Fibroblast of peridontal ligament (primary cell): Measurements from ENCODE around the gene FGGY.

ENCODE experiments used
- DNase-seq: peaks from one replicate; pipeline ENCODE4 v3.0.0-alpha.2; 2010; ENCODE audit errors: extremely low read depth

FGGY gene

DNA sequence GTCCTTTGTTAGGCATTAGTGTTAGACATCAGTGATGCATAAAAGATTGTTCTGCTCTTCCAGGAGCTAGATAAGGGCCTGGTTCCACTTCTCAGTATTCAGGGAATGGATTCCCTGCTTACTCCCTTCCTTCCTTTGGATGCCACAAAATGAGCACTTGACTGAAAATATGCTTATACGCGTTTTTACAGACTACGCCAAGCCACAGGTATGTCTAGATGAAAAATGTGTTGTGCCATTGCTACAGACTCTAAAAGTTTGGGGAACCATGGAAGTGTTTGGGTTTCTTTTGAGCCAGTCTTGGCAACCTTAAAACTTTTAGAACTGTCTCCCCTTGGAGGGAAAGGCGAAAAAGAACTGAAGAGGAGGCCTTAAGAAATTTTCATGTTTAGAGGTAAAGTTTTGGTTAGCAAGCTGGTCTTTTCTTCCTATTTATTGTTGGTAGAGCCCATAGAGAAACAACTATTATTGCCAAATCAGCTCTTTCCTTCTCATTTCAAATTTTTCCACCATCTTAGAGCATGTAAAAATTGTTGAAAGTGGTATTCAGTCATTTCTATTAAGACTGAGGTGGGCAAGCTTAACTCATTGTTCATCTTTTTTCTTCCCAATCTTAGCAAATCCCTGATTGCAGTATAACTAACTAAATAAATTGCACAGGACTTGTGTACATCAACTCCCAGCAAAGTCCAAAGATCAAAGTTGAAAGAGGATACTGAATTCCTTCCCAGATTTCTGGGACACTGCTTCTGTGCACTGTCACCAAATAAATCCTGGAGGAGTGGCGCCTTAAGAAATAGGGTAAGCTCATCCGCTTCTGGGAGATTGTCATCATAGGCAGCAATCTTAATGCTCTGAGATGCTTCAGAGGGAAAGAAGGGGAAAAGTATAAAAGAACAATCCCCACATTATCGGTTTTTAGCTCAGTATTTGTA is 18.9 kb downstream of the FGGY start:
- peak; percentile 52 for DNase-seq

DNA sequence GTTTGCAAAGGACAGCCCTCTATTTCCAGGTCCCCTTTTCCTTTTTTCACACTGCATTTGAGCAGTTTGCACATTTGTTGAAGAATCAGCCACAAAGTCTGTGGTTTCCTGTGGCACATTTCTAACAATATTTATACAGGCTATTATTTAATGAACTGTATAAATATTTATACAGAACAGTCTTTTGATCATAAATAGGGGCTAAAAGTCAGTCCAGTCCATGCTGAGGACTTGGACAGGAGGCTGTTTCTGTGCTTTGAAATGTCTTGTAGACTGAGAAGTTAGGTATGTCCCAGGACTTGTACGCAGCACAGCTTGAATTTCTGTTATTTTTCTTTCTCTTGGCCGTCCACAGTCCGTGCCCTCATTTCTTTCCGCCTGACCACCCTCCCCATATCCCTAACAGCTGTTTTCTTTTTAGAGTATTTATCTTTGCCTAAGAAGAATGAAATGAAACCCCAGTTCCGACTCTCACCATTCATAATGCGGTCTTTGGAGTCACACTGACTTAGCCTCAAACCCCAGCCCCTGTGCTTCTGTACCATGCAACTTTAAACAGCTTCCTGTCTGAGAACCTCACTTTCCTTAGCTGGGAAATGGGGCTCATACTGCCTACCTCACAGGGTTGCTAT is 19.7 kb downstream of the FGGY start:
- peak; percentile 89 for DNase-seq

DNA sequence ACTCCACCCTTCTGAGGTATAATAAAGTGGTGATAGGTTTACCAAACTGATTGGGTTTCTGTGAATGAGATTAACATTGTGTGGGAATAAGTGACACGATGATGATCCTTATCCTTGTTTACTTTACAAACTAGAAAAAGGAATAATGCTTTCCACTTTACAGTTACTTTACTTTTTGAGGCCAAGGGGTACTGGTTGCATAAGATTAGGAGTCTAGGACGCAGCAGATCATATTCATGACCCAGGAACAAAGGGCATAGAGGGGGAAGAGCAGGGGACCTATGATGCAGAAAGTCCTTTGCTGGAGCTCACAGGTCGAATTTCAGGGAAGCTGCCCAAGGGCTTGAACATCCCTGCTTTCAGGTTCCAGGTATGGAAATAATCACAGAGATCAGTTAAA is 20.4 kb downstream of the FGGY start:
- DNase-seq = no peak

DNA sequence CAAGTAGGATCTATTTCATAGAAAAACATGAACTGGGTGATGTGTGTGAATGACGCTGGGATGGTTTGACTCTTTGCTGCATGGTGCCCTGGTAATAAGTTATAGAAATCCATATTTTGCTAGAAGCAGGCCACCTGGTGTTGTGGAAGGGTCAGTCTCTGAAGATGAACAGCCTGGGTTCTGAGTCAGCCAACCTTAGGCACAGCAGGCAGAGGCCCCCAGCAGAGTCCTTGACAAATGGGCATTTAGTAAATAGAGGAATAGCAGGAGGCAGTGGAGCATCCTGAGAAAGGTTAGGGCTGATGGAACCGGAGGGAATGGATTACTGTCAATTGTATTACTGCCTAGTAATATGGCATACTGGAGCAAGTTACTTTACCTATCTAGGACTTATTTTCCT is 20.9 kb downstream of the FGGY start:
- no peak for DNase-seq

DNA sequence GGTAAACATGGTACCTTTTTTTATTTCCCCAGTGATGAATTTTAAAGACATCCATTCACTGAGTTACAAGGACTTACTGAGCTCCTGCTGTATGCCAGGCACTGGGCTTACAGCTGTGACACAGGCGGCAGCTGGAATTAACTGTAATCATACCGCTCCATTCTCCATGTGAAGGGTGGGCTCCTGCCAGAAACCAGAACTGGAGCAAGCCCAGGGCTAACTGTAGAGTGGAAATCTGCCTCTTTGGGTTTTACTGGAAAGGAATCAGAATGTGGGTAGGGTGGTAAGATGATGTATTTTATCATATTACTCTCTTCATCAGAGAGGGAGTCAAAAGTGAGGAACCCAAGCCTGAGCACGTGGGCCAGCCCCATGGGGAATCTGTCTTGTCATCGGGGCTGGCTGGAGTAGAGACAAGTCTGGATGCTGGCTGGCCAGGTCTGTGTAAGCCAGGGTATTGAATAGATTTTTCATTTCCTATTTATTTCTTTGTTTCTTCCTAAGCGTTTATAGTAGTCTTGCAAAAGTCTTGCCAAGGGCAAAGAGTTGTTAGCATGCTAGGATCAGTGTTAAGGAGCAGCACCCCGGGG is 21.5 kb downstream of the FGGY start:
- peak; percentile 73 for DNase-seq

DNA sequence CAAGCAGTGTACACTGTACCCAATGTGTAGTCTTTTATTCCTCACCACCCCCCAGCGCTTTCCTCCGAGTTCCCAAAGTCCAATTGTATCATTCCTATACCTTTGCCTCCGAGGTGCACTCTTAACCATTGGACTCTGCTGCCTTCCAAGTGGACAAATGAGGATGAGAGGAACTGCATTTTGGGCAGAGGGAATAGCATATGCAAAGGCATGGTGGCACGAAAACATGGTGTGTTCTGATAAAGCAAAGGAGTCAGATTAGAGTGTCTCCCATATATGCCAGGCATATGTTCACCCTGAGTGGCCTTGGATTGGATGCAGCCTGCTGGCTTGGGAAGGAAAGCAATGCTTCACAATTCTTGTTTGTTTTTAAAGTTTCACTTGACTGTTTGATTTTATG is 25.5 kb downstream of the FGGY start:
- no peak for DNase-seq

DNA sequence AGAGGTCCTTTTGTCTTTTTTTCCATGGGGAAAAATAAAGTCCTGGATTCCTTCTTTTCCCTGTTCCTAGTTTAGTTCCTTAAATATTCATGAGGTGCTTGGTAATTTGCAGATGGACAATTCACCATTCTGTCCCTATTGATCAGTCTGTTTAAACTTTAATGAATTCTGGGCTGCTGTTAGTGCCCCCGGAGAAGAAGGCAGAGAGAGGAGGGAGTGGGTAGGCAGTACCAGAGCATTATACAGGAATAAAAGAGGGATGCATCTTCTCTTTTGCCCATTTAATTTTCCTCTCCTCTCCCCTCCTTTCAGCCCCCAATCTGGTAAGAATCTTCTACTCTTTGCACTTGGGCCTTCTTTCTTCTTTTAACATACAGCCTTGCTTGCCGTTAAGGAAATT is 25.9 kb downstream of the FGGY start:
- no peak for DNase-seq

DNA sequence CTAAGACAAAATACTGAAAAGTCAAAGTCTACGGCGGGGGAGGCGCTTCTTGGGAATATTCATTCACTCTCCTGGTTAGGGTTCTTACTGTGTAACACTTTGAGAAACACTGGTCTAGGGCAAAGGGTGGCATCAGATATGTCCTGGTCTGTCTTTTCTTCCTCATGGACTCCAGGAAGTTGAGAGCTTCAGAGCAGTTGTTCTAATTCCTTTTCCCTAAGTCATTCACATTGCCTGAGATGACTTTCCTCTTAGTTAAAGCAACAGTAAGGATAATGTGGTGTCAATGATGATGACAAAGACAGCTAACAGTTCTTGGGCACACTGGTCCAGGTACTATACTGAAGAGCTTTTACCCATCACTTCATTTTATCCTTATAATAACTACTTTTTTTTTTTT is 27.0 kb downstream of the FGGY start:
- no peak for DNase-seq

DNA sequence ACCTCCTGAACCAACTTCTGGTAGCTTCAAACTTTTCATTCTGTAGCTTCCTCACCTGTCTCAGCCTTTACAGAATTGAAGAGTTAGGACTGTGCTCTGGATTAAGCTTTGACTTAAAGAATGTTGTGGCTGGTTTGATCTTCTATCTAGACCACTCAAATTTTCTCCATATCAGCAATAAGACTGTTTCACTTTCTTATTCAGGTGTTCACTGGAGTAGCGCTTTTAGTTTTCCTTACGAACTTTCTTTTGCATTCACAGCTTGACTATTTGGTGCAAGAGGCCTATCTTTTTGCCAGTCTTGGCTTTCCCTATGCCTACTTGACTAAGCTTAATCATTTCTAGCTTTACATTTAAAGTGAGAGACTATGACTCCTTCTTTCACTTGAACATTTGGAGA is 31.5 kb downstream of the FGGY start:
- no peak for DNase-seq

DNA sequence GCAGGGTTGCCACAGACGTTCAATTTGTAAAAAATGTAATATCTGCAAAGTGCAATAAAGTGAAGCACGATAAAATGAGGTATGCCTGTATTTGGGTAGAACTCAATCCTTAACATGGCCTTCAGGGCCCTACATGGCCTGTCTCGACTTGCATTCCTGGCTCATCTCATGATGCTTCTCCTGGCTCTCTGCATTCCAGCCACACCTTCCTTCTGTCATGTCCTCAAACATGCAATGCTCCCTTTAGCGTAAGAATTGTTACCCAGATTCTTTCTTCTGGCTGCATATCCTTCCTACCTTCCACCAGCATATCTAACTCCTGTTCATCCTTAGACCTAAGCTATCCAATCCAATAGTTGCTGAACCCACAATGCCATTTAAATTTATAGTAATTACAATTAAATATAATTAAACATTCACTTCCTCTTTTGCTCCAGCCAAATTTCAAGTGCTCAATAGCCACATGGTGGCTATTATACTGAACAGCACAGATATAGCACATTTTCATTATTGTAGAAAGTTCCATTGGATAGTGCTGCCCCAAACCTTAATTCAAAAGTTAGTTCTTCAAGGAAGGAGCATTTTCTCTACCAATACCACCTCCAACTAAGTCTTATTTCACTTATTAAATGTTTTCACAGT is 32.6 kb downstream of the FGGY start:
- no peak for DNase-seq

DNA sequence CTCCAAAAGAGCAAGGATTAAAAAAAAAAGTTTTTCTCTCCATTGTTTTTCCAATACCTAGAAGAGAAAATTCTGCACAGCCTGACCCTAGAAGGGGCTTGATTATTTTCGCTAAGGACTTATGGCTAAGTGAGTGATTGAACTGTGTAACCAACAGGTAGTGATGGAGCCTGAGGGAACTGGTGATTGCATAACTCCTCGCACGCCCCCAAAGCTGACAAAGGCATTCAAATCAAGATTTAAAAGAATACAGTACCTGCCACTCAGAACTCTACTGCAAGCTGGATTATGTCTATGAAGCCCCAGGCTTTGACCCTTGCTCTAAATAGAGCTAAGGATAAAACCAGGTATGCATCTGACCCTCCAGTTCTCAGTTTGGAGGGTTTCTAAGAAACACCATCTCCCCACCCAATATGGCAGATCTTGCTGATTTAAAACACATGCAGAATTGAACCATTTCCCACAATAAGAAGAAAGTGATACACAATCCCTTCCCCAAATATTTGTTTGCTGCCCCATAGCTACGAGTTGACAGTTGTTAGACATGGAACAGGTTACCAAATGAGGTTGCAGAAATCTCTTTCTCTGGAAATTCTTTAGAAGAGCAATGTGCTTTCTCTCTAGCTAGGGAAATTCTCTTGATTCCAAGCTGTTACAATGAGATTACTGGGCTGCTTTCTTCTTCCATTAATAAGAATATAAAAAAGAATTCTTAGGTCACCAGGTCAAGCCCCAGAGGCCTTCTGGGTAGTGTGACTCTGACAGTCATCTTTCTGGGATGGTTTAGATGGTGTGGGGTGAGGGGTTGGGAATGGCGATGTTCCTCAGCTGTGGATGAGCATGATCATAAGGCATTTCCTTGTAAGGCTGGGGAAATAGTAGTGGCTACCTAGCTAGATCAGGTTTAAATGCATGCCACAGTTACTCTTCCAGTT is 35.1 kb downstream of the FGGY start:
- no peak for DNase-seq

DNA sequence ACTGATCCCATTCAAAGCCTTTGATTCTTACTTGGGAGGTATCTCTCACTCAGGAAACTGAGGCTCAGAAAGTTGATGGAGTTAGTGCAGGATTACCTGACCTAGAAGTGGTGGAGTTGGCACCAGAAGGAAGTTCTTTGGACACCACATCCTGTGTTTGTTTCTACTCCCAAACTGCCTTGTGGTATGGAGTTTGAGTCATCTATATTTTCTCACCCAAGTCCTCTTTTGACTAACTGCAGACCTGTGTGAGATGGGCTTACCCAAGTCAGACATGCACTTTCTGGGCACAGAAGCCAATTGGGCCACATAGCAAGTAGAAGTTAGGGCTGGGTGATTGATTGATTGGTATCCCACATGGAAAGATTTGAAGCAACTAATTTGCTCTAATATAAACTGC is 36.1 kb downstream of the FGGY start:
- no peak for DNase-seq

DNA sequence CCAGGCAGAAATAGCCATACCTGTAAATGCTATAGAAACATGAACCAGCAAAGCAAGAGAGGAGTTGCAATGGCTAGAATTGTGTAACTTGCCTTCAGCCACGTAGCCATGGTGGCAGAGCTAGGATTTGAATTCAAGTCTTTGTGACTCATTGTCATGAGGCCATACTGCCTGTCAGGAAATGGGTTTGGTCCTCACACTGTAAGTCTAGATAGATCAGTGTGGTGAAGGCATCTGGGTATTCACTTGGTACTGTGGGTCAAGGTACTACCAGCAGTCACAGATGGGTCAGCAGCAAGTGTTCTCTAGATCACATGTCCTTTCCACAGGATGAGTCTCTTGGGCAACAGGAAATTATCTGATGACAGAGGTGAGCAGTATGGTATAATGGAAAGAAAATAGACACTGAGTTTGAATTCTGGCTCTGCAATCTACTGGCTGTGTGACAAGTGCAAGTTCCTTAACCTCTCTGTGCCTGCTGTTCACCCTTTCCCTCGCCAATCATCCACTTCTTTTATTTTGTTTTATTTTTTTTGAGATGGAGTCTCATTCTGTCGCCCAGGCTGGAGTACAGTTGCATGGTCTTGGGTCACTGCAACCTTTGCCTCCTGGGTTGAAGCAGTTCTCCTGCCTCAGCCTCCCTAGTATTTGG is 36.9 kb downstream of the FGGY start:
- no peak for DNase-seq

DNA sequence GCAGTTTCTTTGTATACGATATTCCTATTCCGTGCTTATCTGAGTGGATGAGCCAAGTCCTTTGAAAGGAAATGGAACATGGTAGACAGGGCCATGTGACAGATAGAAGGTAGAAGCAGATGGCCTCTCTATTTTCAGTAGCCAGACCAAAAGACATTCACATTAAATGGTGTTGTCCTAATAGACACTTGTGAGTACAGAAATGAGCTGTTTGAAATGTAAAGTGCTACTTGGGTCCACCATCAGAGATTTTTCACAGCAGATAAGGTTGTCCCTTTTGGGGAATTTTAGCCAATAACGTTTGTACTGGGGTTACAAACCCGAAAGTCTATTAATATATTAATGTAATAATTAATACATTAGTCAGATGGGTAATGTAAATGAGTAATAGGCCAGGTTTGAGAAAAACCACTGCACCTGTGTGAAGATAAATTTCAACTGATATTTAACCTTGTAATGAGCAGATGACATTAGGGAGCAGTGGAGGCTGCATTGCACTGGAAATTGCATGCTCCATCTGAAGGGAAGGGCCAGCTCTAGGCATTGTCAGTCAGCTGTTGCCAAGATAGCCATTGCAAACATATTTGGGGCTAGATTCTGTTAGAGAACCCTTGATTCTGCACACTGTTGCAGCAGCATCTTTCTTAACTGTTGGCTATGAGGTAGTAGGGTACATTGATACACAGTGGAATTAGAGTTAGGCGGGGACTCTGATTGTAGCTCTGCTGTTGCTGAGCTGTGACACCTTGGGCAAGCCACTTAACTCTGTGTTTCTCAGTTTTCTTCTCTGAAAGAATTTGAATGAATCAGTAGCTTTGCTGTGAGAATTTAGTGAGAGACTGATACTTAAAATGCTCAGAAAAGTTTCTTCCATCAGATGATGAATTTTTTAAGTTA is 43.8 kb downstream of the FGGY start:
- DNase-seq = no peak

DNA sequence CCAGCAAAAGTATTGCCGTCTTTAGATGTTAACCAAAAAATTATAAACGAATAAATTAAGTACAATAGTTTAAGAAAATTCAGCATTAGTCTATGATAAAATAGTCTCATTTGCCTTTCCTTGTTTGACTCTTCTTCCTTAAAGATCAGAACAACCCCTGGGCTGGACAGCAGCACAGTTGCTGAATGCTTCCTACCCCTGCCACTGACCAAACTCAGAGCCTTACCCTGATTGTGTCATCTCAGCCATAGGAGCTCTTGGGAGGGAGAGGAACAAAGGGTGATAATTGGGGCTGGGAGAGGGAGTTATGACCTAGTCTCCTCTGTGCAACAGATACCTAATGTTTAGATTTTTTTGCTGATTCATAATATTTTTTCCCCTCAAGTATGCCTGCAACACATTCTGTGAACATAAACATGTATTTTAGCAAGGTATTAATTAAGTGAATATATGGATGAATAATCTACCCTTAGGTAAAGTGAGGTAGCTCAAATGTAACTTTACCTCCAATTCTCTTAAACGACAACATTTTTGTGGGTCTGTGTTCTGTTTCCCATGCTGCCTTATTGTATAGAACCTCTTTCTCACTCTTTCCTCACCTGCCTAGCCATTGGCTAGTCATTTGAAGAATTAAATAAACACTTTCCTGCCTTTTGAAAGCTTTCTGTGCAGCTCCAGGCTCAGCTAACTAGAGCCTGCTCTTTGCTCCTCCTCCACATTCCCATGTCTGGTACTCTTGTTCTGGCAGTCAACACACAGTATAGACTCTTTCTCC is 46.1 kb downstream of the FGGY start:
- DNase-seq = no peak

DNA sequence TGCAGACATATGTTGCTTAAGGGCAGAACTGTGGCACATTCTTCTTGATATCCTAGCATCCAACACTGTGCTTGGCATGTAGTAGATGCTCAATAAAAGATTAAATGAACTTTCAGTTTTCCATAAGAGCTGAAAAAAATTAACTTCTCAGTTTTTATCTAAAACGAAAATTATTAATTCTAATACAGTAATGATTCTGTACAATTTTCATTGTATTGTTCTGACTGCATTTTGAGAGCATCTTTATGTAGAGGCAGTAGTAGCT is 46.6 kb downstream of the FGGY start:
- DNase-seq = no peak

DNA sequence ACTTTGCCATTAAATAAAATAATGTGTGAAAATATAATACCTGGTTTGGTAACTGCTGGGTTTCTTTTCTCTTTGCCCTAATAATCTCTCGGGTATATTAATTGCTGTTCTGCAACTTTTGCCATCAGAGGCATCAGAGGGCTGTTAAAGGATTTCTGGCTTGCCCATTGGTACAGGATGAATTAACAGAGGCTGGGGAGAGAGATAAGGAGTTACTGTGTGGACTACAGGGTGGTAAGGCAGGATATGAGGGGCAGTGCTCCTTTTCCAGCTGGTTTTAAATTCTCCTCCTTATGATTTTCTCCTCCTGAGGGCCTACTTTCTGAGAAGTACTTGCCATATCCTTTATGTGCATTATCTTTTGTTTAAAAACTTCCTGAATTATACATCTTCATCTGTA is 48.3 kb downstream of the FGGY start:
- no peak for DNase-seq

DNA sequence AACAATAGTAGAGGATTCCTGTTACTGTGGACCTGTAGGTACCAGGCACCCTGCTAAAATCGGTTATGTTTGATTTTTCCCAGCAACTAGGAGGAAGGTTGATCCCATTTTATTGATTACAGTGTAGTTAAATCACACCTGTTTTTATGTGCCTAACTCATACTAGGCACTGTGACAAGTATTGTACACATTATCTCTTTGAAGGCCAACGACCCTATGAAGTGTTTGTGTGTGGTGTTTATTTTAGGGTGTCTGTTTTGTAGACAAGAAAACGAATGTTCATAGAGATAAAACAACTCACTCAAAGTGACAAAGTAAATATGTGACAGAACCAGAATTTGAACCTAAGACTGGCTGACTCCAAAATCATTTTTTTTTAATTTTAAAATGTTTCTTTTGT is 49.5 kb downstream of the FGGY start:
- DNase-seq = no peak

DNA sequence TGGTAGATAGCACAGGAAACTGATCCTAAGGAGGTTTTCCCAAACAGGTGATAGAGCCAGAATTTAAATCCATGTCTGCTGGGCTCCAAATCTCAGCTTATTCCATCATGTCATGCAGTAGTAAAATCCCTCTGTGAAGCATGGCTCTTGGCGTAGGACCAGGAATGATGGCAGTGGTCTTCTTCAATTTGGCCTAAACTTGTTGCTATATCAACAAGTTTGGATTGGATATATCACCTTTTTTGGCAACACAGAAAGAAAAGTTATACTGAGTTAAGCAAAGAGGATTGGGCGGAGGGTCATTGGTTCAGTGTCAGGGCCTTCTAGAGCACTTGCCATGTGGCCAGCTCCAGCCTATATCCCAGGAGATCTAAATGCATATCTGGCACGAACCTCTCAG is 52.2 kb downstream of the FGGY start:
- DNase-seq = no peak
